ENCODE measurements around the gene TM9SF4. TPM values are rescaled to one million over a fixed set of nuclear protein-coding genes. Genes with fewer than 3 reads are reported as not detected.
A peak's percentile ranks its signal among the peaks of the same experiment; 100 is the strongest.

The TM9SF4 gene
- total RNA-seq, 2 donors from 2014 or later = 77.2 to 84.8 TPM

DNA sequence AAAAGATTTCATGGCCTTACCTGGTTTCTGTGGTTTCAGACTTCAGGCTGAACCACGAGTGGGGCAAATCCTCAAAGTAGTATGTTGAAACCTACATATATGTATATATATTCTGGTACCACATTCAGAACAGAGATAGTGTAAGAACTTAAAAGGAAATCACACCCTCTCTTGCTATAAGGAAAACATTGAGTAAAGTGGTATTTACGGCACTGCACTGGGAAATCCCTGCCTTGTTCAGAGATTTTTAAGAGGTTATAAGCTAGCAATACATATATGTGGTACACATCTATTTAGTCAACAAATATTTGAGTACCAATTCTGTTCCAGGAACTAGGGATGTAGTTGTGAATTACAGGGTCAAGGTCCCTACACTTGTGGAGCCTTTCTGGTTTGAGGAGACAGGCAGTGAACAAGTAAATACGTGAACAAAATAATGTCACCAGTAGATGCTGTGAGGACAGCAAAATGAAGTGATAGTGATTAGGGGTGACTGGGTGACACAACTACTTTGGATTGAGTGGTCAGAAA is 1.7 kb downstream of the TM9SF4 start:
- no peak for DNase-seq
- Histone ChIP-seq H3K9ac (ENCODE audit: extremely low read depth, low read length, poor library complexity, severe bottlenecking) (no peak overlapping the region), H3K4me3 (ENCODE audit: low read length) (peak overlapping the region; percentile 93), H3K27me3 (ENCODE audit: control insufficient read depth, insufficient read depth, low read length, poor library complexity, severe bottlenecking) (no peaks in the 10 kb centered on the region), H3K9me3 (ENCODE audit: control insufficient read depth, low read length) (no peaks in the 10 kb centered on the region), H3K27ac (ENCODE audit: low read depth, low read length) (no peak overlapping the region), H3K36me3 (ENCODE audit: control insufficient read depth, insufficient read depth, low read length) (no peaks in the 10 kb centered on the region), H3K4me1 (ENCODE audit: control insufficient read depth, insufficient read depth, low read length) (peaks cover 9% of the 10 kb centered on the region)
- Mint-ChIP-seq H3K36me3 (ENCODE audit: low read depth) (peaks cover 13% of the 10 kb centered on the region), H3K9me3 (no peaks in the 10 kb centered on the region), H3K4me3 (peak overlapping the region; percentile 98), H3K4me1 (peaks cover 22% of the 10 kb centered on the region), H3K27ac (no peak overlapping the region), H3K27me3 (ENCODE audit: insufficient read depth) (no peaks in the 10 kb centered on the region)
- WGBS, 2 experiments (ENCODE audit: insufficient coverage in 1 of 2, insufficient read length in 1 of 2) = 88 to 94% methylated on average over 2 of the region's 3 CpGs
- TF ChIP-seq, protein P1, sequence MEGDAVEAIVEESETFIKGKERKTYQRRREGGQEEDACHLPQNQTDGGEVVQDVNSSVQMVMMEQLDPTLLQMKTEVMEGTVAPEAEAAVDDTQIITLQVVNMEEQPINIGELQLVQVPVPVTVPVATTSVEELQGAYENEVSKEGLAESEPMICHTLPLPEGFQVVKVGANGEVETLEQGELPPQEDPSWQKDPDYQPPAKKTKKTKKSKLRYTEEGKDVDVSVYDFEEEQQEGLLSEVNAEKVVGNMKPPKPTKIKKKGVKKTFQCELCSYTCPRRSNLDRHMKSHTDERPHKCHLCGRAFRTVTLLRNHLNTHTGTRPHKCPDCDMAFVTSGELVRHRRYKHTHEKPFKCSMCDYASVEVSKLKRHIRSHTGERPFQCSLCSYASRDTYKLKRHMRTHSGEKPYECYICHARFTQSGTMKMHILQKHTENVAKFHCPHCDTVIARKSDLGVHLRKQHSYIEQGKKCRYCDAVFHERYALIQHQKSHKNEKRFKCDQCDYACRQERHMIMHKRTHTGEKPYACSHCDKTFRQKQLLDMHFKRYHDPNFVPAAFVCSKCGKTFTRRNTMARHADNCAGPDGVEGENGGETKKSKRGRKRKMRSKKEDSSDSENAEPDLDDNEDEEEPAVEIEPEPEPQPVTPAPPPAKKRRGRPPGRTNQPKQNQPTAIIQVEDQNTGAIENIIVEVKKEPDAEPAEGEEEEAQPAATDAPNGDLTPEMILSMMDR (conservative IDR thresholded peaks at IDR 0.05) = no peak

DNA sequence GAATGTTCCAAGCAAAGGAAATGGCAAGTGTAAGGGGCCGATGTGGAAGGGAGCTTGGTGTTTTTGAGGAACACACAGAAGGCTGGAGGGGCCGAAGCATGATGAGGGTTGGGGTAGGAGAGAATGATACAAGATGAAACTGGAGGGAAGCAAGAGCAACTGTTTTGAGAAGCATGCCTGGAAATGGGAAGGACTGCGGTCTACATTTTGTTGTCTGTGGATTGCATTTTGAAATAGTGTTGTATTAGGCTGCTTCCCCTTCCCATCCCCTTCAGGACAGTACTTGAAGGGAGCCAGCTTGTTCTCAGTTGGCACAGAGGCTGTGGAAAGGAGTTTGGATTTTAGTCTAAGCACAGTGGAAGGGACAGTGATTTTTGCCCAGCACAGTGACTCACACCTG is 2.2 kb downstream of the TM9SF4 start:
- no peak overlapping the region for H3K4me3 ChIP-seq (ENCODE audit: low read length)
- Mint-ChIP-seq H3K4me1 (peaks cover 27% of the 10 kb centered on the region), H3K36me3 (ENCODE audit: low read depth) (peaks cover 14% of the 10 kb centered on the region), H3K27me3 (ENCODE audit: insufficient read depth) (no peaks in the 10 kb centered on the region), H3K9me3 (no peaks in the 10 kb centered on the region), H3K4me3 (no peak overlapping the region), H3K27ac (no peak overlapping the region)
- no peak overlapping the region for H3K27ac ChIP-seq (ENCODE audit: low read depth, low read length)
- peaks cover 9% of the 10 kb centered on the region for H3K4me1 ChIP-seq (ENCODE audit: control insufficient read depth, insufficient read depth, low read length)
- H3K9ac ChIP-seq (ENCODE audit: extremely low read depth, low read length, poor library complexity, severe bottlenecking) = no peak overlapping the region
- no peaks in the 10 kb centered on the region for H3K27me3 ChIP-seq (ENCODE audit: control insufficient read depth, insufficient read depth, low read length, poor library complexity, severe bottlenecking)
- no peaks in the 10 kb centered on the region for H3K36me3 ChIP-seq (ENCODE audit: control insufficient read depth, insufficient read depth, low read length)
- 94 to 100% methylated on average over 3 of the region's 3 CpGs for WGBS, 2 experiments (ENCODE audit: insufficient coverage in 1 of 2, insufficient read length in 1 of 2)
- no peak for DNase-seq
- TF ChIP-seq, protein P1 (conservative IDR thresholded peaks at IDR 0.05) = no peak
- H3K9me3 ChIP-seq (ENCODE audit: control insufficient read depth, low read length) = no peaks in the 10 kb centered on the region

DNA sequence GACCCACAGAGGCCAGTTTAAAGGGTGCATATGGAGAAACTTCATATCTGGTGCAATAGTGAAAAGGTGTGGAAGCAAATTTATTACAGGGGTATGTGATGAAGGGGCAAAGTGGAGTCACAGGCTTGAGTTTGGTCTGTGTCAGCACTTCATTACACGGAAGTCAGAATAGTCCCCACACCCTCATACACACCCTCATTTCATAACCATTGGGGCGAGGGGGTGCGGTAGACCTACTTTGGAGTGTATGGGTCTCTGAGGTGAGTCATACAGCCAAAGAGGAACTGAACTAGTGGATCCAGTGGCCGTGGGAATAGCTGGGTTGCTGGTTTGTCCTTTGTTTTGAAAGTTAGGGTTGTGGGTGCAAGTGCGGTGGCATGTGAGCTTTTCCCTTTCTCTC is 3.3 kb downstream of the TM9SF4 start:
- Histone ChIP-seq H3K9me3 (ENCODE audit: control insufficient read depth, low read length) (no peaks in the 10 kb centered on the region), H3K9ac (ENCODE audit: extremely low read depth, low read length, poor library complexity, severe bottlenecking) (no peak overlapping the region), H3K4me1 (ENCODE audit: control insufficient read depth, insufficient read depth, low read length) (peaks cover 9% of the 10 kb centered on the region), H3K27ac (ENCODE audit: low read depth, low read length) (no peak overlapping the region), H3K36me3 (ENCODE audit: control insufficient read depth, insufficient read depth, low read length) (no peaks in the 10 kb centered on the region), H3K4me3 (ENCODE audit: low read length) (no peak overlapping the region), H3K27me3 (ENCODE audit: control insufficient read depth, insufficient read depth, low read length, poor library complexity, severe bottlenecking) (no peaks in the 10 kb centered on the region)
- TF ChIP-seq, protein P1 (conservative IDR thresholded peaks at IDR 0.05) = no peak
- H3K27me3 Mint-ChIP-seq (ENCODE audit: insufficient read depth) = no peaks in the 10 kb centered on the region
- no peaks in the 10 kb centered on the region for H3K9me3 Mint-ChIP-seq
- H3K36me3 Mint-ChIP-seq (ENCODE audit: low read depth) = peaks cover 16% of the 10 kb centered on the region
- WGBS, 2 experiments (ENCODE audit: insufficient coverage in 1 of 2, insufficient read length in 1 of 2) = 96% methylated on average over 4 of the region's 5 CpGs; no CpG with 5 or more reads in 1 of the 2 experiments
- H3K4me3 Mint-ChIP-seq = no peak overlapping the region
- peaks cover 35% of the 10 kb centered on the region for H3K4me1 Mint-ChIP-seq
- H3K27ac Mint-ChIP-seq = no peak overlapping the region
- DNase-seq = no peak

Measured in endodermal cell (in vitro differentiated cells).